ENCODE results near the gene THSD8.

THSD8 gene

GRCh38 chr19:12801466-12802266 lies at the start of gene THSD8, which contains the start of gene PRDX2:
Gene THSD8 (plus strand): TSS chr19:12802069. CDS start chr19:12802072, 3 bp downstream.
Gene PRDX2 (minus strand): TSS chr19:12801800. CDS start chr19:12801261, 539 bp downstream.
- no peak for DNase-seq

DNA sequence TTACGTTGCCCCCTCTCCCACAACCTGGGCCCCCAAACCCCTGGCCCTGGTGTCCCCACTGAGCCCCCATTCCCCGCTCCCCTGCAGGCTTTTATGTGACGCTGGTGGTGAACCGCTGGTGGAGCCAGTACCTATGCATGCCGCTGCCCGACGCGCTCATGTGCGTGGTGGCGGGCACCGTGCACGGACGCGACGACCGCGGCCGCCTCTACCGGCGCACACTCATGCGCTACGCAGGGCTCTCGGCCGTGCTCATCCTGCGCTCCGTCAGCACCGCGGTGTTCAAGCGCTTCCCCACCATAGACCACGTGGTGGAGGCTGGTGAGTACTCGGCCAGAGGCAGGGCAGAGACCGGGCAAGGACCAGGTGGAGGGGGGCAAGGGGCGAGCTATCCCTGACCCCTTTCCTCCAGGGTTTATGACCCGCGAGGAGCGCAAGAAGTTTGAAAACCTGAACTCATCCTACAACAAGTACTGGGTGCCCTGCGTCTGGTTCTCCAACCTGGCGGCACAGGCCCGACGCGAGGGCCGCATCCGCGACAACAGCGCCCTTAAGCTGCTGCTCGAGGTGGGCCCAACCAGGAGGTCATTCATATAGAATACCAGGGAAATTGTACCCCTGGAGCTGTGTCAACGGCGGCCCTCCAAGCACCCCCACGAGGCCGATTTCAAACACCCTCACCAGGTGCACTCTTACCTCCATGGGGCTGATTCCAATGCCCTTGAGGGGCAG lies 47.2 kb upstream of the THSD8 start:
- no peak for DNase-seq

DNA sequence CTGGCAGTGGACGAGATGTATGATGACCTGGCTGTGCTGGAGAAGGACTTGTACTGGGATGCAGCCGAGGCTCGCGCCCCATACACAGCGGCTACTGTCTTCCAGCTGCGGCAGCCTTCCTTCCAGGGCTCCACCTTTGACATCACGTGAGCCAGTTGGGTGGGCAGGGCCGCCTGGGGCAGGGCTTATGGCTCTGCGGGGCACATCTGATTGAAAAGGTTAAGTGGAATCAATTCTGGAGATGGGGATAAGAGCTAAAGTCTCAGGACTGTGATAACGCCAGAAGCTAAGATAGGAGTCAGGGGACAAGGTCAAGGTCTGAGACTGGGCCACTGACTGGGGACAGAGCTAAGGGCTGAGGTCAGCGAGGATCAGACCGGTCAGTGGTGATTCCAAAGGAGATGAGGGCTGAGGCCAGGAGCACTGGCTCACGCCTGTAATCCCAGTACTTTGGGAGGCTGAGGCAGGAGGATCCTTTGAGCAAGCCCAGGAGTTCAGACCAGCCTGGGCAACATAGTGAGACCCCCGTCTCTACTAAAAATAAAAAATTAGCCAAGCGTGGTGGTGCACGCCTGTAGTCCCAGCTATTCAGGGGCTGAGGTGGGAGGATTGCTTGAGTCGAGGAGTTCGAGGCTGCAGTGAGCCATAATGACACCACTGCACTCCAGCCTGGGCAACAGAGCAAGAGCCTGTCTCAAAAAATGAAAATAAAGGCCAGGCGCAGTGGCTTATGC lies 45.6 kb upstream of the THSD8 start:
- DNase-seq: no peak

- no peak for DNase-seq
Measured at GRCh38 chr19:12757544-12758274, 44.2 kb upstream of the THSD8 start.

DNA sequence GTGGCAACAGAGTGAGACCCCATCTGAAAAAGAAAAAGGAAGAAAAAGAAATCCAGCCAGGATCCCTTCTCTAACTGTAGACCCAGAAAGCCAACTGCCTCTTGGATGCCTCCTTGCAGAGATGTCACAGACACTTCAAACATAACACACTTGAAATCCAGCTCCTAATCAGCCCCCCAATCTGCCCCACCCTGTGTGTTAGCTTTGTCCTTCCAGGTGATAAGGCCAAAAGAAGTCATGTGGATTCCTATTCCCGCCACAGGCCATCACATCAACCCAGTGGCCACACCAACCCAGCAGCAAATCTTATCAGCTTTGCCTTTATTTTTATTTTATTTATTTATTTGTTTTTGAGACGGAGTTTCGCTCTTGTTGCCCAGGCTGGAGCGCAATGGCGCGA lies 42.2 kb upstream of the THSD8 start:
- no peak for DNase-seq

GRCh38 chr19:12763100-12763499 lies 38.8 kb upstream of the THSD8 start:
- no peak for DNase-seq

- DNase-seq: no peak
Measured at GRCh38 chr19:12764698-12765097, 37.2 kb upstream of the THSD8 start.

DNA sequence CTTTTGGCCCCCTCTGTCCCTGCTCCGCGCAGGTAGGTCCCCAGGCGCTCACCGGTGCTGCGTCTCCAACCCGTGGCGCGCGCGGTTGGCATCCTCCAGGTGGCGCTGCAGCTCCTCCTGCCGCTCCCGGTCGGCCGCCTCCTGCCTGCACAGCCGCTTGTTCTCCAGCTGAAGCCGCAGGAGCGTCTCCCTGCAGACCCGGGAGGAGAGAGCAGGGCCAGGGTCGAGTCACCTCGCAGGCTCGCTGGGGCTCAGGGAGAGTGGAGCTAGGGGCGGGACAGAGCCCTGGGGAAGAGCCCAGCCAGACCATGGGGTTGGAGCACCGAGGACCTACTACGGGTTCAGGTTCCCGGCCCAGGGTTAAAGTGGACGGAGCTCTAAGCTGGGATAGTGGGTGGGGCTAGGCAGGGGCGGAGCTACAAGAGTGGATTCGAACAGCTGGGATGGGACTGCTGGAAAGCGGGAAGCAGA lies 35.8 kb upstream of the THSD8 start:
- DNase-seq: no peak

DNA sequence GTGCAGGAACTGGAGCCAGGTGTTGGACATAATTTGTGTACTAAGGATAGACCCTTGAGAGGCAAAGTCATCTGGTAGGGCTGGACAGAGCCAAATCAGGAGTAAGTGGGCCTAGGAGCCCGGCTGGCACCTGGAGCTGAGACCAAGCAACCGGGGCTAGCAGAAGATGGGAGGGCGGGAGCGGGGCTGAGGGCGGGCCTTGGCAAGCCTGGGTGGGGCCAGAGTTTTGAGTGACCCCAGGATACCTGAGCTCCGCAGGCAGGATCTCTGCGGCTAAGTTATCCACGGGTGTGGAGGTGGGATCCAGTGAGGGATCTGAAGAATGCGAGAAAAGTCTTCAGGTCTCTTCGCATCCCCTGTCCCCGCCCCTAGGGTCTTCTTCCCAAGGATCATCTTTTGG lies 34.7 kb upstream of the THSD8 start:
- no peak for DNase-seq

DNA sequence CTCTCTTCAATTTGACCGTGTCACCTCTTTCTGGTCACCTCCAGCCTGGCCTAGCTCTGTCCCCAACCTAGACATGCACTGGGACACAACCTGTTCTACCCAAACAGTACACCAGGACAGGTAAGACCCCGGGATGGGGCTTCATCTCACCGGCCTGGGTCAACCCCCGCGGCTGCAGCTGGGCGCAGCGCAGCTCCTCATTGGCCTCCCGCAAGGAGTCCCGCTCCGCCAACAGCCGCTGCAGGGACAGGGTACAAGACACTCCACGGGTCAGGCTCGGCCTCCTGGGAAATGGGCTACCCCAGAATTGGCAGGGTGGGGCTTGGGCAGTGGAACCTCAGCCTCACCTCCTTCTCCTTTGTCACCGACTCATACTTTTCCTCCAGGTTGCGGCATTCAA lies 34.2 kb upstream of the THSD8 start:
- no peak for DNase-seq

DNA sequence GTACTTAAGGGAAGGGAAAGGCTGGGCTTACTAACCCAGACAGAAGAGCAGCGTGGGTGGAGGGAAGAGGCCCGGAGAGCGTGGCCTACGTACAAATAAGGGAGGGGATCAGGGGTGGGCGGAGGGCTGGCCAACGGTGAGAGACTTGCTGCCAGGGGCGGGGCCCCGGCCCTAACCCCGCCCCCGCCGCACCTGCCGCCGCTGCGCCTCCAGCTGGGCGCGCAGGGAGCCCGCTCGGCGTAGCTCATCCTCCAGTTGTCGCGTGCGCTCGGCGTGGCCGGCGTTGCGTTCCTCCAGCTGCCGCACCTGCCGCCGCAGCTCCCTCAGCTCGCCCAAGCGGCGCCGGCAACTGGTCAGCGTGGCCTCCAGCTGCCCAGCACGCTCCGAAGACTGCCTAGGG lies 32.2 kb upstream of the THSD8 start:
- DNase-seq: no peak

DNA sequence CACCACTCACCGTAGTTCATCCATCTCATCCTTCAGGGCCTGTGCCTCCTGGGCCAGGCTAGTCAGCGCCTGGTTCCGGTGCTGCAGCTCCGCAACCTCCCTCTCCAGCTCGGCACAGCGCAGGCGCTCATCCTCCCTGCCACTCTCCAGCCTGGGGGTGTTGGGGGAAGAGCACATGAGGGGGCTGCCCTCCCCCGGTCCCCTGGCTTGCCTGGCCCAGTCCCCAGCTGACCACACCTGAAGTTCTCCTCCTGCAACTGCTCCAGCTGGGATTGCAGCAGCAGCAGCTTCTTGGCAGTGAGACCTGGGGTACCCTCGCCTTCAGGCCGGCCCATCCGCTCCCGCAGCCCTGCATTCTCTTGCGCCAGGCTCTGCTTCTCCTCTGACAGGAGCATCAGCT lies 30.9 kb upstream of the THSD8 start:
- DNase-seq: no peak

- no peak for DNase-seq
Measured at GRCh38 chr19:12772323-12772722, 29.5 kb upstream of the THSD8 start.

GRCh38 chr19:12773571-12773970 lies 28.3 kb upstream of the THSD8 start:
- DNase-seq: no peak

DNA sequence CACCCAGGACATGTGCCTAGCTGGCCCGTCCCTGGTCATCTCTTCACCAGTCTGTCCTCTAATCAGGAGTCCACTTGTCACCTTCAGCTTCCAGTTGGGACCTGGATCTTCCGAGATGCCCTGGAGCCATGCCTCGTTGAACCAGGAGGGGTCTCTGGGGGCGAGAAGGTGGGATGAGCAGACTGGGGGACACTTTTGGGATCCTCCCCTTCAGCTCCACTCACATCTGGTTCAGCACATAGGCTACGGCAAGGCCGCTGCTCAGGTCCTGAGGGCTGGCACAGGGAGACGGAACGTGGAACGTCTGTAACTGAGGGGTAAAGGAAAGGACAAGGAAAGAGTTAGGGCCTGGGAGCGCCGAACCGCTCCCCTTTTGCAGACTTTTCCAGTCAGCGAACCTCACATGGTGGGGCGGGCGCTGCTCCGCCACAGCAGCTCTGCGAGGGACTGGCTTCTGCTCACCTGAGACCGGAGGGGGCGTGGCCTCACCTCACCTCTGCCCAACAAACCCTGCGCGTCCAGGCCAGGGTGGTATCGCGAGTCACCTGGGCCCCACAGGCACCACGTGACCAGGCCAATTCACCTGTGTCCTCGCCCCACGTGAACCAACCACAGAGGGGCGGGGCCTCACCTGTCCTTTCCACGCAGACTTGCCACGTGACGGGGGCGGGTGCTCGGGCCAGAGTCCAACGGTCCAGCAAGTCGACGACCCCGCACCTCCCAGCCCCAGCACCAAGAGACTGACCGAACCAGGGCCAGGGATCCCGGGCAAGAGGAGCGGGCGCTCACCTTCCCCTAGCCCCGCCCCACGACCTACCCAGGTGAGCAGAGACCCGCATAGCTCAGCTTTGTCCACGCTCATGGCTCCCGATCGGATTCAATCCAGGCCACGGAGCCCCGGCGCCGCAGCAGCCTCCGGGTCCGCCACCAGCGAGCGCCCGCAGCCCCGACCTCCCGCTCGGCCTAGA lies 27.0 kb upstream of the THSD8 start, which contains the start of gene HOOK2:
Gene HOOK2, minus strand, starts transcription at position 965 of the 968 bp plus-strand sequence. Its CDS starts 103 bp downstream, at position 862.
- no peak for DNase-seq

DNA sequence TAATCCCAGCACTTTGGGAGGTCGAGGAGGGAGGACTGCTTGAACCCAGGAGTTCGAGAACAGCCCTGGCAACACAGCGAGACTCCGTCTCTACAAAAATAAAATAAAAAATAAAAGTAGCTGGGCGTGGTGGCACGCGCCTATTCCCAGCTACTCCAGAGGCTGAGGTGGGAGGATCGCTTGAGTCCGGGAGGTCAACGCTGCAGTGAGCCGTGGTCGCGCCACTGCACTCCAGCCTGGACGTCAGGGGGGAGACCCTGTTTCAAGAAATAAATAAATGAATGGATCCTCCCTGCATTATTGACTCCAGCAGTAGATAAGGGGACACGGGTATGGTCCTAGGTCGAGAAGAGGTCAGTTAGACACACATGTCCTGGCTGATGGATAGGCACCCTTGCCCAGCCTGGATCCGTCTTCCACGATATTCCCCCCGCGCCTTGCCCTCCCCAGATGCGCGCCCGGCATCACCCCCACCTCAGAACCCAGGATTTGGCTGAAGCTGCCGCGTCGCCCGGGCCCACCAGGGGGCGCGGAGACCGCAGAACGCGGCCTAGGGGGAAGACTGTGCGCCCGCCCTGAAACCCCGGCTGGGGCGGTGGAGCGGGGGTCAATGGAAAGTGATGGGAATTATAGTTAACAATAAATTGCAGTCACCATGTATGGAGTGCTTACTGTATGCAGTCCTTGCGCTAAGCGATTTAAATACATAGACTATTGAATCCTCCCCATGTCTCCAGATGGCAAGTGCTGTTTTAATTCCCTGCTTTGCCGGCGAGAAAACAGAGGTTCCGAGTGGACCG lies 24.5 kb upstream of the THSD8 start:
- no peak for DNase-seq

DNA sequence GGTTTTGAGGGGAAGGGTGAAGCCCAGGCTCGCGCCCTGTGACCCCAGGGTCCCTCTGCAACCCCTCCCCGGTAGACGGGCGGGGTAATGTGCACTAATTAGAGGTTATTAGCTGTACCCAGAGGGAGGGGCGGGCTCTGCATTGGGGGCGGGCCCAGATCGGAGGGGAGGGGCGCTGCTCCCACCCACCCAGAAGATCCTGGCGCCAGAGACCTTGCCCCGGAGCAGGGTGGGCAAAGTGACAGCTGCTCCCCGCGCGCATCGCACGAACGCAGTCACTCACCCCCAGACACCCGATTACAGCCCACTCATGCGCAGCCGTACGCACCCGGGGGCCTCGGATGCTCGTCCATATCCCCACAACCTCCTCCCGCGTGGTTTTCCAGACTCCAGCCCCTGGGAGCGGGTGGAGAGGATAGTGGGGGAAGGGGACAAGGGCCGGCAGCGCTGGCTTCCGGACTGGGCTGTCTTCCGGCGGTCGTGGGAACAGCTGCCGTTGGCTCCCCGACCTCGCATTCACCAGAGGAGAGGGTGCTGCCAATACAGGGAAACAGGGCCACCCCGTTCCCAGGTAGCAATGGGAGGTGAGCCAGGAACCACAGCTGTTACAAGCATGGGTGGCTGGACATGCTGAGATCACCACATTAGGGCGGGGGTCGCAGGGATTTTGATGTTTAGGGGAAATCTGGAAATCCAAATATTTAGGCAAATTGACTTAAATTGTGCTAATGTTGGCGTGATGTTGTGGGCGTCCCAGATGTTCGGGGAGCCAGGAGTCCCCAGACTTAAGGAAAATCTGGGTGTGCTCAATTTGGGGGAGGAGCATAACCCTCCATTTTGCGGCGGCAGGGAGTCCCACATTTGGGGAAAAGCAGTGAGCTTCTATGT lies 23.6 kb upstream of the THSD8 start:
- DNase-seq: no peak

GRCh38 chr19:12778905-12779161 lies 23.0 kb upstream of the THSD8 start:
- no peak for DNase-seq

DNA sequence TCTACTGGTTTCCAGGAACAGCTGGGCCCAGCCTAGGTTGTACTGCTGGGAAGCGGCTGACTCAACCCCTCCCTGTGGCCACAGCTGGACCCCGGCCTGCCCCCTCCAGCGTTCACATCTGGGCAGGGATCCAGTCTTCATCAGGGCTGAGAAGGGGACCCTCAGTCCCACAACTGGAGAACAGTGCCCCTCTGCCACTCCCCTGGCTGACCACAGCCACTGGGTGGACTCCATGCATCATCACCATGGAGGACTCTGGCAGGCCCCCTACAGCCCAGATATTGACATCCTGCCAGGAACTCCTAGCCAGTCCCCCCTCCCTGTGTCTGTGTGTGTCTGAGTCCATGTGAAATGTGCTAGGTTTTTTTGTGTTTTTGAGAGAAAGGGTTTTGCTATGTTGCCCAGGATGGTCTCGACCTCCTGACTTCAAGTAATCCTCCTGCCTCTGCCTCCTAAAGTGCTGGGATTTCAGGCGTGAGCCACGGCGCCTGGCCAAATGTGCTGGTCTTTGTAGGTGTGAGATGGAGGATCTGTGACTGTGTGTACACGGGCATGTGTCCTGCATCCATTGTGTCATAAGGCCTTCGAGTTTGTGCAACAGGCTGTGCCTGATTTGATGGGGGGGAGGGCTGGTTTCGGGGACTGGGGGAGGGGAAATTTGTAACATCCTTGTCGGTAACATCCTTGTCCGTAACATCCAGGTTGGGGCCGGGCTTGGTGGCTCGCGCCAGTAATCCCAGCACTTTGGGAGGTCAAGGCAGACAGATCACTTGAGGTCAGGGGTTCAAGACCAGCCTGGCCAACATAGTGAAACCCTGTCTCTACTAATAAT lies 22.5 kb upstream of the THSD8 start:
- DNase-seq: no peak

All from cortex of kidney (tissue), 1 donor.